PC-3 (cell line): ENCODE measurements around the gene EPC1. TPM values are rescaled to one million over a fixed set of nuclear protein-coding genes. Genes with fewer than 3 reads are reported as not detected.
"Not testable (repeated sequence)": the region's sequence is repeated elsewhere in the genome, so short reads cannot be mapped to it uniquely, and the experiment has no call there.

Source experiments
- ATAC-seq: fragments of 200-7000 bp; cut with Tn5 transposase; 2 replicates; pipeline ENCODE4 v1.9.1; 2020; ENCODE audit warnings: mild to moderate bottlenecking, moderate library complexity
- BruUV-seq: library from RNA; stranded (reverse); fragments of 400-500 nt; replicated peaks from 2 replicates; lab custom pipeline; 2021; lab: Mats Ljungman, UMichigan
- CTCF ChIA-PET: fragments of 300-600 bp; sonication (Branson Sonifier 250); formaldehyde crosslinking; loops from one replicate; lab custom pipeline; 2022; ENCODE audit warnings: antibody characterized with exemption; lab: Charles Lee
- POLR2A ChIA-PET: fragments of 300-600 bp; sonication (Branson Sonifier 250); formaldehyde crosslinking; loops from one replicate; lab custom pipeline; 2022; ENCODE audit warnings: antibody characterized with exemption; ENCODE audit not compliant: unreplicated experiment; lab: Charles Lee
- DNase-seq: peaks from one replicate; pipeline ENCODE4 v3.0.0-alpha.2; 2015
- H2AFZ ChIP-seq: fragments of 300-600 bp; sonication (generic); 2 replicates; pipeline ENCODE4 v1.6.0; 2016; ENCODE audit warnings: antibody characterized with exemption, low read length
- H3F3A ChIP-seq: fragments of 300-600 bp; sonication (generic); one replicate; pipeline ENCODE4 v1.6.0; 2017; ENCODE audit warnings: antibody characterized with exemption, low read length, control low read depth, mild to moderate bottlenecking; ENCODE audit not compliant: unreplicated experiment
- H3K27ac ChIP-seq: fragments of 300-600 bp; sonication (generic); 2 replicates; pipeline ENCODE4 v1.5.1; 2016; ENCODE audit warnings: mild to moderate bottlenecking, low read length
- H3K27me3 ChIP-seq: fragments of 300-600 bp; sonication (generic); 2 replicates; pipeline ENCODE4 v1.6.1; 2016; ENCODE audit warnings: low read length, mixed read lengths
- H3K36me3 ChIP-seq: fragments of 300-600 bp; sonication (generic); 2 replicates; pipeline ENCODE4 v1.6.1; 2016; ENCODE audit warnings: low read depth, mixed run types, low read length, mixed read lengths
- H3K4me1 ChIP-seq: fragments of 300-600 bp; sonication (generic); 2 replicates; pipeline ENCODE4 v1.5.1; 2016; ENCODE audit warnings: low read length; ENCODE audit not compliant: insufficient read depth
- H3K4me2 ChIP-seq: fragments of 300-600 bp; sonication (generic); 2 replicates; pipeline ENCODE4 v1.6.0; 2016; ENCODE audit warnings: low read length
- H3K4me3 ChIP-seq: fragments of 300-600 bp; sonication (generic); 2 replicates; pipeline ENCODE4 v1.5.1; 2016; ENCODE audit warnings: mild to moderate bottlenecking, low read length, mixed read lengths
- H3K79me2 ChIP-seq: fragments of 300-600 bp; sonication (generic); 2 replicates; pipeline ENCODE4 v1.6.1; 2017; ENCODE audit warnings: low read length, mixed read lengths
- H3K9ac ChIP-seq: fragments of 300-600 bp; sonication (generic); 2 replicates; pipeline ENCODE4 v1.6.0; 2016; ENCODE audit warnings: mild to moderate bottlenecking, low read length
- H3K9me2 ChIP-seq: fragments of 300-600 bp; sonication (generic); replicated peaks from 2 replicates; pipeline ENCODE4 v1.6.1; 2016; ENCODE audit warnings: mixed run types, low read length, mixed read lengths
- H3K9me3 ChIP-seq: fragments of 300-600 bp; sonication (generic); 2 replicates; pipeline ENCODE4 v1.6.1; 2016; ENCODE audit warnings: low read length, mixed read lengths
- H4K20me1 ChIP-seq: fragments of 300-600 bp; sonication (generic); 2 replicates; pipeline ENCODE4 v1.6.1; 2016; ENCODE audit warnings: low read length, mixed read lengths
- EZH2 ChIP-seq: fragments of 300-600 bp; sonication (generic); IDR thresholded peaks from one replicate; pipeline ENCODE4 v1.6.1; 2017; ENCODE audit warnings: antibody characterized with exemption, mild to moderate bottlenecking, low read length; ENCODE audit not compliant: unreplicated experiment
- EZH2phosphoT487 ChIP-seq: fragments of 300-600 bp; sonication (generic); IDR thresholded peaks from 2 replicates; pipeline ENCODE4 v1.6.1; 2018; ENCODE audit warnings: mild to moderate bottlenecking, antibody characterized with exemption, low read length, borderline replicate concordance
- intact Hi-C: fragments of 100-400 bp; cut with micrococcal nuclease; formaldehyde crosslinking; loops from 2 replicates; pipeline ENCODE4 v1.9.0; 2023
- total RNA-seq: library from RNA; depleted of rRNA; stranded (reverse); fragments of >200 nt; gene quantifications from 2 replicates; pipeline ENCODE4 v1.2.3, GENCODE V29; 2014
- TF ChIP-seq, protein P1 (sequence below): fragments of 300-600 bp; sonication (generic); conservative IDR thresholded peaks from 2 replicates; pipeline ENCODE4 v1.5.1; 2017; ENCODE audit warnings: antibody characterized with exemption, low read depth, mild to moderate bottlenecking, low read length

Gene EPC1
- total RNA-seq, 1 experiment from 2014 or later, result 72.7 TPM

DNA sequence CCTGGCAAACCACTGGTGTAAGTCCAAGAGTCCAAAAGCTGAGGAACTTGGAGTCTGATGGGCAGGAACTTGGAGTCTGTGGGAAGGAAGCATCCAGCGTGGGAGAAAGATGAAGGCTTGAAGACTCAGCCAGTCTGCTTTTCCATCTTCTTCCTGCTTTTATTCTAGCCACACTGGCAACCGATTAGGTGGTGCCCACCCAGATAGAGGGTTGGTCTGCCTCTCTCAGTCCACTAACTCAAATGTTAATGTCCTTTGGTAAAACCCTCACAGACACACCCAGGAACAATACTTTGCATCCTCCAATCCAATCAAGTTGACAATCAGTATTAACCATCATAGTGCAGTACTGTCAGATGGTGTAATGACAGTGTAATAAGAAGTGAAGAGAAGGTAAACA, 119.2 kb downstream of the EPC1 start:
- H2AFZ ChIP-seq, result no peak overlapping the region
- H3K27ac ChIP-seq, result no peak overlapping the region
- H3K9me3 ChIP-seq, result no peaks in the 10 kb centered on the region
- no peaks in the 10 kb centered on the region for H3K36me3 ChIP-seq
- no peak overlapping the region for H3K4me2 ChIP-seq
- POLR2A ChIA-PET, result no interaction called here
- no peaks in the 10 kb centered on the region for H3F3A ChIP-seq
- no peak for ATAC-seq
- no peaks in the 10 kb centered on the region for H3K9me2 ChIP-seq
- H3K4me3 ChIP-seq, result no peak overlapping the region
- TF ChIP-seq, protein P1, sequence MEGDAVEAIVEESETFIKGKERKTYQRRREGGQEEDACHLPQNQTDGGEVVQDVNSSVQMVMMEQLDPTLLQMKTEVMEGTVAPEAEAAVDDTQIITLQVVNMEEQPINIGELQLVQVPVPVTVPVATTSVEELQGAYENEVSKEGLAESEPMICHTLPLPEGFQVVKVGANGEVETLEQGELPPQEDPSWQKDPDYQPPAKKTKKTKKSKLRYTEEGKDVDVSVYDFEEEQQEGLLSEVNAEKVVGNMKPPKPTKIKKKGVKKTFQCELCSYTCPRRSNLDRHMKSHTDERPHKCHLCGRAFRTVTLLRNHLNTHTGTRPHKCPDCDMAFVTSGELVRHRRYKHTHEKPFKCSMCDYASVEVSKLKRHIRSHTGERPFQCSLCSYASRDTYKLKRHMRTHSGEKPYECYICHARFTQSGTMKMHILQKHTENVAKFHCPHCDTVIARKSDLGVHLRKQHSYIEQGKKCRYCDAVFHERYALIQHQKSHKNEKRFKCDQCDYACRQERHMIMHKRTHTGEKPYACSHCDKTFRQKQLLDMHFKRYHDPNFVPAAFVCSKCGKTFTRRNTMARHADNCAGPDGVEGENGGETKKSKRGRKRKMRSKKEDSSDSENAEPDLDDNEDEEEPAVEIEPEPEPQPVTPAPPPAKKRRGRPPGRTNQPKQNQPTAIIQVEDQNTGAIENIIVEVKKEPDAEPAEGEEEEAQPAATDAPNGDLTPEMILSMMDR, result no peak
- TF ChIP-seq EZH2phosphoT487, result no peak
- no peak for TF ChIP-seq EZH2
- DNase-seq, result no peak
- no peak overlapping the region for H3K9ac ChIP-seq
- intact Hi-C loops, result no loop called here
- CTCF ChIA-PET, result no interaction called here
- no peaks in the 10 kb centered on the region for H3K27me3 ChIP-seq
- BruUV-seq, result no TSS peak
- H4K20me1 ChIP-seq, result no peaks in the 10 kb centered on the region
- H3K79me2 ChIP-seq, result 0 out of 2 replicates have a peak, but pooled peaks cover 3% of the 10 kb centered on the region
- H3K4me1 ChIP-seq, result no peaks in the 10 kb centered on the region

DNA sequence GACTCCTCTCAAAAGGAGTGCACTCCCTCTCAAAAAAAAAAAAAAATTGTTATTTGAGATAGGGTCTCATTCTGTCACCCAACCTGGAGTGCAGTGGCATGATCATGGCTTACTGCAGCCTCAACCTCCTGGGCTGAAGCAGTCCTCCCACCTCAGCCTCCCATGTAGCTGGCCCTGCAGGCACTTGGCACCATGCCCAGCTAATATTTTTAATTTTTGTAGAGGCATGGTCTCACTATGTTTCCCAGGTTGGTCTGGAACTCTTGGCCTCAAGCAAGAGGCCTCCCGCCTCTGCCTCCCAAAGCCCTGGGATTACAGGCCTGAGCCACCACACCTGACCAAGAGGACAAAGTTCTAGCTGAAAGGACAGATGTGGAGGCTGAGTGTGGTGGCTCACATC, 120.3 kb downstream of the EPC1 start:
- Histone ChIP-seq H3K4me1 (no peaks in the 10 kb centered on the region), H3F3A (no peaks in the 10 kb centered on the region), H2AFZ (no peak overlapping the region), H3K9me2 (no peaks in the 10 kb centered on the region), H3K4me3 (no peak overlapping the region), H3K36me3 (no peaks in the 10 kb centered on the region), H3K4me2 (no peak overlapping the region), H3K9ac (no peak overlapping the region), H3K27me3 (no peaks in the 10 kb centered on the region), H3K9me3 (no peaks in the 10 kb centered on the region), H3K27ac (no peak overlapping the region), H4K20me1 (no peaks in the 10 kb centered on the region), H3K79me2 (0 out of 2 replicates have a peak, but pooled peaks cover 3% of the 10 kb centered on the region)
- intact Hi-C loops, result no loop called here
- ATAC-seq, result no peak
- POLR2A ChIA-PET, result no interaction called here
- no peak for DNase-seq
- BruUV-seq, result no TSS peak
- TF ChIP-seq EZH2 (no peak), EZH2phosphoT487 (no peak)
- TF ChIP-seq, protein P1, result no peak
- CTCF ChIA-PET, result no interaction called here

DNA sequence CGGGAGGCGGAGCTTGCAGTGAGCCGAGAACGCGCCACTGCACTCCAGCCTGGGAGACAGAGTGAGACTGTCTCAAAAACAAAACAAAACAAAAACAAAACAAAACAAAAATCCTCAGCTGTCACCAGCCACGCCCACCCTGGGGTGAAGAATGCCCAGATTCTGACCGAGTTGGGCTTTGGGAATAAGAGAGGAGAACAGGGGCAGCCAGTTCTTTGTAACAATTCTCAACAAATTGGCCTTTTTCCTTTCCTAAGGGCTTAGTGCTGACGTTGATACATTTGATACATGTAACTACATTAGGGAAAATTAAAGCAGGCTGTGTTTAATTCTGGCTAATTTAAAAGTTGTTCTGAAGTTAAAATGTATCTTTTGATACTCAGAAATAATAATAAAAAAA, 121.0 kb downstream of the EPC1 start:
- Histone ChIP-seq H4K20me1 (no peaks in the 10 kb centered on the region), H3K9me2 (no peaks in the 10 kb centered on the region), H3K36me3 (no peaks in the 10 kb centered on the region), H3K27ac (no peak overlapping the region), H3K4me2 (no peak overlapping the region), H3K79me2 (0 out of 2 replicates have a peak, but pooled peaks cover 3% of the 10 kb centered on the region), H3K9me3 (no peaks in the 10 kb centered on the region), H3K9ac (no peak overlapping the region), H3K4me3 (no peak overlapping the region), H3K4me1 (no peaks in the 10 kb centered on the region), H3K27me3 (no peaks in the 10 kb centered on the region), H3F3A (no peaks in the 10 kb centered on the region), H2AFZ (no peak overlapping the region)
- TF ChIP-seq, protein P1, result no peak
- no peak for TF ChIP-seq EZH2phosphoT487
- no peak for TF ChIP-seq EZH2
- no peak for ATAC-seq
- BruUV-seq, result no TSS peak
- POLR2A ChIA-PET, result no interaction called here
- no peak for DNase-seq
- intact Hi-C loops, result no loop called here
- CTCF ChIA-PET, result no interaction called here

DNA sequence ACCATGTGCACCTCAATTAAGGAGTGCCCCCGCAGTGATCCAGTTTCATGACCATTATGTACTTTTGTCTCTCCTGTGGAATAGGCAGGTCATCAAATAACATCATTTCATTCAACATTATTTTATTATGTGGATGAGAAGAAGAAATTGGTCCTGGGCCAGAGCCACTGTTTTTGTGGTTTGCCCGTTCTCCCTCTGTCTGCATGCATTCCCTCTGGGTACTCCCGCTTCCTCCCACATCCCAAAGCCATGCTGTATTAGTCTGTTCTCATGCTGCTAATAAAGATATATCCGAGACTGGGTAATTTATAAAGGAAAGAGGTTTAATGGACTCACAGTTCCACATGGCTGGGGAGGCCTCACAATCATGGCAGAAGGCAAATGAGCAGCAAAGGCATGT, 124.6 kb downstream of the EPC1 start:
- POLR2A ChIA-PET, CTCF ChIA-PET, H3K4me1 ChIP-seq: not testable (repeated sequence)

More for the DNA sequence above, 124.6 kb downstream of the EPC1 start:
- H3K9me2 ChIP-seq, H3K9ac ChIP-seq, H3K4me2 ChIP-seq, H4K20me1 ChIP-seq, H2AFZ ChIP-seq, H3K79me2 ChIP-seq, BruUV-seq, H3K4me3 ChIP-seq, H3K27ac ChIP-seq, H3K9me3 ChIP-seq, H3K36me3 ChIP-seq, intact Hi-C loops, ATAC-seq, H3F3A ChIP-seq, H3K27me3 ChIP-seq, DNase-seq: not testable (repeated sequence)
